ENCODE results near the gene HDAC9.

The HDAC9 gene

GRCh38 chr7:18798088-18798906 lies 302.7 kb downstream of the HDAC9 start:
- peak; percentile 59 for DNase-seq

GRCh38 chr7:18799899-18800298 lies 304.4 kb downstream of the HDAC9 start:
- DNase-seq, result no peak

DNA sequence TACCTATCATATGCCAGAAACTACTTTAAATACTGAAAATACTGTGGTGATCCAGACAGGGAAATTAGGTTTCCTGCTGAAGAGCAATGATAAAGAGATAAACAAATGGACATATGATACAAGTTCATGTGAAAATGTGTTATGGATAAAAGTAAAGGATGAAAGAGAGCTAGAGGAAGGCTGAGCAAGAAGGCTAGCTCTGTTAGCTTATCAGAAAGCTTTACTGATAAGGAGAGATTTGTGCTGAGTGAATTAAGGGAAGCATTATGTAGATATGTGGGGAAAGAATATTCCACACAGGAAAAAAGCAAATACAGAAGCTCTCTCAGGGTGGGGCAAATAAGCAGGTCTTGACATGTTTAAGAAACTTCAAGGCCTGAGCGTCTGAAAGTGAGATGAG lies 308.4 kb downstream of the HDAC9 start:
- DNase-seq, result peak; percentile 51

DNA sequence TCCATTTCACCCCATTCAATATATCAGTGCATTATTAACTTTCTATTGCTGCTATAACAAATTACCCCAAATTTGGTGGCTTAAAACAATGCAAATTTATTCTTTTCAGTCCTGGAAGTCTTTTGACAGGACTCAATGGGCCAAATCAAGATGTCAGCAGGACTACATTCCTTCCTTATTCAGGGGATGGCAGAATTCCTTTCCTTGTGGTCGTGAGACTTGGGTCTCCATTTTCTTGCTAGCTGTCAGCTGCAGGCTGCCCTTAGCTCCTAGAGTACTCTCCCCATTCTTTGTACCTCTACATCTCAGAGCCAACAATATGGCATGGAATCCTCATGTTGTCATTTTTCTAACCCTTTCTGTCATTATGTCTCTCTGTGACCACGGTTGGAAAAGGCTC lies 310.6 kb downstream of the HDAC9 start:
- no peak for DNase-seq

DNA sequence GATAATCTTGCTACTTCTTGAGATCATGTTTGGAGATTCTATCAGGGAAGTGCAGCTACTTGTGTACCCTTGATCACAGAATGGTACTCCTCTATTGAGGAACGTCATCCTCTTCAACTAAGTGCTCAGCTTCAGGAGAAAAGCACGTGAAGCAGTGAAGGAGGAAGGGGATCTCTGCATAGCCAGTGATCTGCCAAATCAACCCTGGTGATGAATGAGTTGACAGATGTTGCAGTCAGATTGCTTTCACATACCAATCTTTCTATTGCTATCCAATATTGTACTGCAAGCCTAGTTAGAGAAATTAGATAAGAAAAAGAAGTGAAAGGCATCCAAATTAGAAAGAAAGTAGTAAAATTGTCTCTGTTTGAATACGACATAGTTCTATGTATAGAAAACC lies 312.5 kb downstream of the HDAC9 start:
- no peak for DNase-seq

DNA sequence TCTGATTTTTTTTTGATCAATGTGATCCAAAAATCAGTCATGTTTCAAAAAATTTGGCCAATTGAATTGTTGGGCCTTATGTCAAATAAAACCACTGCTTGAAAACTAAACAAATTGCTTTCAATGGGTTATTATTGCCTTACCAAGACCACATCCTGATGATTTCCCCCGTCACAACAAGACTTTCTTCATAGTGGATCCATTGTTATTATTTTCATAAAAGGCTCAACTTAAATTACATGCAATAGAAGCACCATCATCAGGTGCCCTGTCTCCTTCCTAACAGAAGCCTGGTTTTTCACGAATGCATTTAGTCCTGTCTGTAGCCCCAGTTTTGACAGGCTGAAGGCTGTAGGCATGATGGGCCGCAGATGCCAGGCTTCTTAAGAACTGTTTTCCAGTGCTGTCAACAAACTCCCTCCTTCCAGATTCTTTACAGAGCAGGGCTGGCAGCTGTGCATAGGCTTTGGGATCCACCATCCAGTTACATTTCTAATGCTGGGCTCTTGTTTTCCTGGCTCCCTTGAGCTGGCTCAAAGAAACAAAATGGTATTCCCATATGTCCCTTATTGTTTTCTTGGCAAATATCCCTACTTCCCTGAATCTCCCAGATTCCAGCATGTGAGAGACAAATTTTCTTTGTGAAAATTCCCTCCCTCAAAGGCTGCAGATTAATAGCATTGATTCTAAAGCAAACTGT lies 319.9 kb downstream of the HDAC9 start:
- no peak for DNase-seq

GRCh38 chr7:18820981-18821380 lies 325.4 kb downstream of the HDAC9 start:
- DNase-seq, result no peak

- no peak for DNase-seq
Observed at GRCh38 chr7:18821554-18821953, 326.0 kb downstream of the HDAC9 start.

- DNase-seq, result no peak
Observed at GRCh38 chr7:18824157-18824556, 328.6 kb downstream of the HDAC9 start.

DNA sequence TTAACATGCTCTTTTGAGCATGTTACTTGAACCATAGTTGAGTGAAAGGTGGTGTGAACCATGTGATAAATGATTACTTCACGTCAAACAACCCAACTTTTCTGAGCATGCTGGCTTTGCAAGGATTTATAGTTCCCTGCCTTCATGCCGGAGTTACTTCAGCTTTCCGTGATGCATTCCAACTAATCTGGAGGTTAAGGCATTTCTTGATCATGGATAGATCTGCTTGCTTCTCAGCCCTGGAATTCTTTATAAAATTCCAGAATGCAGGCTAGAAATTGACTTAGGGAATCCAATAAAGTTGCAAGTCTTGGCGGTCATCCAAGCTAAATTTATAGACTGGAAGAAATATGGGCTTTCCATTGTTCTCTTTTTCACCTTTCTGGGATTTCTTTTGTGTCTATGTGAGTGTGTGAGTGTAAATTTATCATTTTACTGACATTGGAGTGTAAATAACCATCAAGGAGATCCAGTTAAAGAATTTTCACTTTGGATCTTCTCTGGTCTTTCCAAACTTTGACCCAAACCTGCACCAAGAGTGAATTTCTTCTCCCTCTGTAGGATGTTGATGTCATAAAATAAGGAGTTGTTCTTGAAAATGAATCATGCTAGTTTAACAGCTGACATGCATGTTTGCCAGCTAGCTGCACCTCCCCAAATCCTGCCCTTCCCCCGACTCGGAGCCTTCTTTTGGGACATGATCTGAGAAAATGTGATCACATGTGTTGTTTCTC lies 332.9 kb downstream of the HDAC9 start:
- DNase-seq, result peak; percentile 8

- no peak for DNase-seq
Observed at GRCh38 chr7:18828994-18829857, 333.7 kb downstream of the HDAC9 start.

- peak; percentile 63 for DNase-seq
Observed at GRCh38 chr7:18829858-18830285, 334.3 kb downstream of the HDAC9 start.

- DNase-seq, result no peak
Observed at GRCh38 chr7:18831419-18831818, 335.9 kb downstream of the HDAC9 start.

GRCh38 chr7:18831943-18832342 lies 336.4 kb downstream of the HDAC9 start:
- DNase-seq, result no peak

DNA sequence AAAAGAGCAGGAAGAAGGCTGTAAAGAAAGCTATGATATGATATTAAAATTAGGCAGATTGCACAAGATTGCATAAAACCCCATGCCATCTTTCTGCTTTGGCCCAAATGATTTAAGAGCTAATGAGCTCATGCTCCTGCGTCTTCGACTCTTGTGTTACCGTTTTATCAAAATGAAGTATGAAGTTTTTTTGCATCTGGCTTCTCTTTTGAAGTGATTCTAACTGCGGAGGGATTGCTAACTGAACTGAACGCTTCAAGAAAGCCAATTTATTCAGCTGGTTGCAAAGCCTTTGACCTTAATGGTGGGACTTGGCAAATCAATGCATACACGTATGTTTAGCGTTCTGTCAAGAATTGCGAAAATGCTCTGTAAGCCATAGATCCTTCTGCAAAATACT lies 339.0 kb downstream of the HDAC9 start:
- no peak for DNase-seq

GRCh38 chr7:18835001-18835690 lies 339.6 kb downstream of the HDAC9 start:
- no peak for DNase-seq

- DNase-seq, result no peak
Observed at GRCh38 chr7:18843979-18844378, 348.4 kb downstream of the HDAC9 start.

GRCh38 chr7:18844735-18845134 lies 349.2 kb downstream of the HDAC9 start:
- no peak for DNase-seq

- no peak for DNase-seq
Observed at GRCh38 chr7:18845700-18846099, 350.2 kb downstream of the HDAC9 start.

DNA sequence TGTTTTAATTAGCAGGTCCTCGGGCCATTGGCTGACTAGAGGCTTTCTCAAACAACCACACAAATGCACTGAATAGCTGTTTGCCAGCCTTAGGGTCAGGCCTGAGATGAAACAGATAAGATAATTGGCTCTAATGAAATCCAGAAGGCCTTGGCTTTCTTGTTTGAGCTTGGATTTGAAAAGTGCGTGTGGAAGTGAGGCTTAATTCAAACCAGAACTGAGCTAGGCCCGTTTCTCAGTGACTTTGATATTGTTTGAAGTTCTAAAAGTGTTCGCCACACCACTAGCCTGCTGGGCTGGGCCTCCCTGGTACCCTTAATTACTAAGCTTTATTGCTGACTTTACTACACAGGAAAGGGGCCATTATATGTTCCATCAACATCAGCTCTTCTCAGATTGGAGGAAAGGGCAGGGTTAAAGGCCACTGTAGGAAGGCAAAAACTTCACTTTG lies 351.2 kb downstream of the HDAC9 start:
- DNase-seq, result no peak

- no peak for DNase-seq
Observed at GRCh38 chr7:18849130-18849529, 353.6 kb downstream of the HDAC9 start.

DNA sequence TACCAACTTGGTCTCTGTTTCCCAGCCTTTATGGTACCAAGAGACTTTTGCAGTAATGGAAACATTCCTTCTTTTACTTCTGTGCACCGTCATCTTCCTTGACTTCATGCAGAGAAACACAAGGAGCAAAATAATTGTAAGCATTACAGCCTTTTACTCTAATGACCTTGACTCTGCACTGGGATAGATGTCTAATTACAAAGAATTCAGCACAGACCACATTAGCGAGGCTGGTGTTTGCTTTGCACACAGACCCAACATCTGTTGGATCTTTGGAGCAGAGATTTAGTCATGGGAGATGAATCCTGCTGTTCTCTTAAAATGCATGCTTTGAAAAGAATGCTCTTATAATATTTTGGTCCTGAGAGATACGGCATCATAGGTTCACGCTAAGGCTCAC lies 360.2 kb downstream of the HDAC9 start:
- no peak for DNase-seq
